A204.1 (cell line): ENCODE data around the gene CRAMP1.
"Not testable (repeated sequence)": the region's sequence is repeated elsewhere in the genome, so short reads cannot be mapped to it uniquely, and the experiment has no call there.

Source experiments
- FAIRE-seq: peaks from 2 replicates; lab custom pipeline; 2012; peaks lifted over from hg19 to GRCh38; lab: Jason Lieb, UNC

Gene CRAMP1, protein sequence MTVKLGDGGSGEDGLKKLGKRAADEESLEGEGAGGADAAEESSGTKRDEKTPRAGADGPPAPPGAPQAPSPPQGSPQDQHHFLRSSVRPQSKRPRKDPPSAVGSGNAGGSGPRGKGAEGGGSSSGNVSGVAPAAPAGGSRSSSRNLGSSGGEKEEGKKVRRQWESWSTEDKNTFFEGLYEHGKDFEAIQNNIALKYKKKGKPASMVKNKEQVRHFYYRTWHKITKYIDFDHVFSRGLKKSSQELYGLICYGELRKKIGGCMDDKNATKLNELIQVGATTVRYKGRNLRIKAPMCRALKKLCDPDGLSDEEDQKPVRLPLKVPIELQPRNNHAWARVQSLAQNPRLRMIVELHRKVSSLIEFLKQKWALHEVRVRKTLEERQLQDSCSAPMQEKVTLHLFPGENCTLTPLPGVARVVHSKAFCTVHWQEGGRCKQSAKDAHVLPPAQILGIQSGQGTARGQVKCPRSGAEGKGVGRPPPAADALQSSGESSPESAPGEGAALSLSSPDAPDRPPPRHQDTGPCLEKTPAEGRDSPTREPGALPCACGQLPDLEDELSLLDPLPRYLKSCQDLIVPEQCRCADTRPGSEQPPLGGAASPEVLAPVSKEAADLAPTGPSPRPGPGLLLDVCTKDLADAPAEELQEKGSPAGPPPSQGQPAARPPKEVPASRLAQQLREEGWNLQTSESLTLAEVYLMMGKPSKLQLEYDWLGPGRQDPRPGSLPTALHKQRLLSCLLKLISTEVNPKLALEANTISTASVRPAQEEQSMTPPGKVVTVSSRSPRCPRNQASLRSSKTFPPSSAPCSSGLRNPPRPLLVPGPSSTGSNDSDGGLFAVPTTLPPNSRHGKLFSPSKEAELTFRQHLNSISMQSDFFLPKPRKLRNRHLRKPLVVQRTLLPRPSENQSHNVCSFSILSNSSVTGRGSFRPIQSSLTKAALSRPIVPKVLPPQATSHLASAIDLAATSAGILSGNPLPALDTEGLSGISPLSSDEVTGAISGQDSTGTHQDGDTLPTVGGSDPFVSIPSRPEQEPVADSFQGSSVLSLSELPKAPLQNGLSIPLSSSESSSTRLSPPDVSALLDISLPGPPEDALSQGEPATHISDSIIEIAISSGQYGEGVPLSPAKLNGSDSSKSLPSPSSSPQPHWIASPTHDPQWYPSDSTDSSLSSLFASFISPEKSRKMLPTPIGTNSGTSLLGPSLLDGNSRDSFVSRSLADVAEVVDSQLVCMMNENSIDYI (N-terminal part only)

DNA sequence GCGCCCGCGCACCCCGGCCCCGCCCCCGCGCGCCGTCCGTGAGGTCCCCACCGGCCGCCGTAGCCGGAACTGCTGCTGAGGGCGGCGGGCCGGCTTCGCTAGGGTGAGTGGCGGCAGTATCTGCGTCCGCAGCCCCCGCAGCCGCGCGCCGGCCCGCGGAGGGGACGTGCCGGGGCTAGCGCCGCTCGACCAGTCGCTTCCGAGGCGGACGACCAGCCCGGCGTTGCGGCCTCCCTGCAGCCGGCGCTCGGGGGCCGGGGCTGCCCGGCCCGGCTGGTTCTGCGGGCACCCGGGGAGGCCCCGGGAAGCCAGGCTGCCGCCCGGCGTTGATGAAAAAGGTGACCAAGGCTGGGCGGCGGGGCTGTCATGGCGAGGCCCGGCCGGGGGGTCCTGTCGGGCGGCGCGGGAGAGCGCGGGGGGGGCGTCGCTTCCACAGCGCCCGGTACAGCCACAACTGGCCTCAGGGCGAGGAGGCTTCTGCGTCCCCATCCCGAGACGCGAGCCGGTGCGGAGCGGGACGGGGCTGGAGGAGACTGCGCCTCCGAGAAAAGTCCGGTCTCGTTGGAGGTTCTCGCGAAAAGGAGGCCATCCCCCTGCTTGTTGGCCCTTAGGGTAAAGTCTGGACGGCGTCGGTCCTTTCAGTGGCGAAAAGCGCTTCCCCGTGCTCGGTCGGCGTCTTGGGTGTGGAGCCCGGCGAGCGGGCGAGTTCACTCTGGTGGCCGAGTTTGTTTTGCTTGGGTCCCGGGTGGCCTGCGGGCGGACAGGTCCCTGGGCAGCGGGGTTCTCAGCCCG lies at the start of gene CRAMP1:
Gene CRAMP1 (plus strand): TSS at position 41 of the 792 bp plus-strand sequence. CDS start 2,280 bp downstream, outside the sequence.
- FAIRE-seq, result no peak

- FAIRE-seq, result no peak
These were observed 48.4 kb upstream of the CRAMP1 start for GRCh38 chr16:1563786-1564185.

DNA sequence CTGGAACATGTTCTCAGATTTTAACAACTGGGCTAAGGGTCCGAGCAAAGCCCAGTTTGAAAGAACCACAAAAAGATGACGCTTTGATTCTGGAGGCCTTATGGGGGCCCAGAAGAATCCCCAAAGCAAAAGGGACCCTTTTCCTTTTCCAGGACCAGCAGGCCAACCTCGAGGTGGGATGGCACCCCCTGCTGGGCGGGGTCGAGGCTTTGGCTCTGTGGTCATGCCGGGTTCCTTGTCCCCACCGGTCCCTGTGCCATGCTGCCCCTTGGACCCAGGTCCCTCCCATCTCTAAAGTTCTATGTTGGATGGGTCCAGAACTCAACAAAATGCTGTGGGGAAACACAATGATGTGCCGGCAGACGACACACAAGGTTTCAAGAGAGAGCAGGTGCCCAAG lies 47.8 kb upstream of the CRAMP1 start:
- FAIRE-seq, result no peak

GRCh38 chr16:1565083-1565805 lies 46.9 kb upstream of the CRAMP1 start:
- FAIRE-seq, result no peak

DNA sequence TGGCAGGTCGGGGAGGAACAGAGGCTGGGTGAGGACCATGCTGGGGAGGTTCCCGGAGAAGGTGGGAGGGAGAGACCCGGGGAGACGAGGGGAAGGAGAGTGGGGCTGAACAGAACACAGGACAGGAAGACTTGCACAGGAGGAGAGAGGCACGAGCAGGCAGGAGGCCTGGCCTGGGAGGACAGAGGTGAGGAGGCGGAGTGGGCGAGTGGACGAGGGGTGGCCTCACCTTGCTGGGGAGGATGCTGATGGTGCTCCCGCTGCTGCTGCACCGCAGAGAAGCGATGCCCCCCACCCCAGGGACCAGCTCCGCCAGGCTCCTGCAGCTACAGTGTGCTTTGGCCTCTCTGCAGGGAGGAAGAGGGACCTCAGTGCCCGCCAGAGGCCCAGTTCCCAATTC lies 44.2 kb upstream of the CRAMP1 start:
- FAIRE-seq, result no peak

DNA sequence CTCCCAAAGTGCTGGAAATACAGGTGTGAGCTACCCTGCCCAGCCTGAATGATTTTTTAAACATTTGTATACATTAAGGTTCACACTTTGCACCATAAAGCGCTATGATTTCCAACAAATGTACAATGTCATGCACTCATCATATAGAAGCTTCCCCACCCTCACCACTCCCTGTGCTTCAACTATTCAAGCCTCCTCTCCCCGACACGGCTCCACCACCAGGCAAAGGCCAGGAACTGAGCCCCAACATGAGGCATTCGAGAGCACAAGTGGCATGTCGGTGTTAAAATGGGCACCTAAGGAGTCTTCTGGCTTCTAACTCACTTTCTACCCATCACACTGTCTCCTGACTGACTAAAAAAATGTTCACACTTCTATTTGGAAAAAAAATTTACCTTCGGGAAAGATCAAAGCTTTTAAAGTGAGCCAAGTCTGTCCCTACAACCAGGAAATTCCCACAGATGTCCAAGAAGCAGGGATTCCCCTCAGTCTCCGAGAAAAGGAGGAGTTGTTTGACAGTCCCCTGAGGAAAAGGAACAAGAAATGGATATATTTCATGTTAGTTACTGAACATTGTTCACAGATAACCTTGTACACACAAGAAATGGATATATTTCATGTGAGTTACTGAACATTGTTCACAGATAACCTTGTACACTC lies 41.0 kb upstream of the CRAMP1 start:
- FAIRE-seq, result no peak

- FAIRE-seq, result no peak
These were observed 39.5 kb upstream of the CRAMP1 start for GRCh38 chr16:1572673-1573072.

- FAIRE-seq, result no peak
These were observed 38.9 kb upstream of the CRAMP1 start for GRCh38 chr16:1573301-1573700.

DNA sequence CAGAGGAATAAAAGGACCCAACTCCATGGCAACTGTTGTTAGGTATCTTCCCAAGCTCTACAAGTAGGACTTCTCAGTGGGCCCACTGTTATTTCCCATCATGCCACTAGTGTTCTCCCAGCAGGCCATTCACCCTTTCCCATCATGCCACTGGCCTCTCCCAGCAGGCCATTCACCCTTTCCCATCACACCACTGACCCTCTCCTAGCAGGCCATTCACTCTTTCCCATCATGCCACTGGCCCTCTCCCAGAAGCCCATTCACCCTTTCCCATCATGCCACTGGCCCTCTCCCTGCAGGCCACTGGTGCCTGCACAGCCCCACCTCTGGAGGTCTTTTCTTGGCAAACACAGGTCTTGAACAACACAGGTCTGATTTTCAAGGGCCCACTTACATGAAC lies 36.6 kb upstream of the CRAMP1 start:
- FAIRE-seq, result no peak

GRCh38 chr16:1579214-1579613 lies 32.9 kb upstream of the CRAMP1 start:
- FAIRE-seq, result no peak

DNA sequence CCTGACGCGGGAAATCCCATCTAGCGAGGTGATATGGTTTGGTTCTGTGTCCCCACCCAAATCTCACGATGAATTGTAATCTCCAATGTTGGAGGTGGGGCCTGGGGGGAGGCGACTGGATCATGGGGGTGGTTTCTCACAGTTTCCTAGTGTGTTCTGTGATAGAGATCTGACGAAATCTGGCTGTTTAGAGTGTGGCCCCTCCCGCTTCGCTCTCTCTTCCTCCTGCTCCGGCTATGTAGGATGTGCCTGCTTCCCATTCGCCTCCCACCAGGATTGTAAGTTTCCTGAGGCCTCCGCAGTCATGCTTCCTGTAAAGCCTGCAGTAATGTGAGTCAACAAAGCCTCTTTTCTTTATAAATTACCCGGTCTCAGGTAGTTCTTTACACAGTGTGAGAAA lies 31.9 kb upstream of the CRAMP1 start:
- no peak for FAIRE-seq

DNA sequence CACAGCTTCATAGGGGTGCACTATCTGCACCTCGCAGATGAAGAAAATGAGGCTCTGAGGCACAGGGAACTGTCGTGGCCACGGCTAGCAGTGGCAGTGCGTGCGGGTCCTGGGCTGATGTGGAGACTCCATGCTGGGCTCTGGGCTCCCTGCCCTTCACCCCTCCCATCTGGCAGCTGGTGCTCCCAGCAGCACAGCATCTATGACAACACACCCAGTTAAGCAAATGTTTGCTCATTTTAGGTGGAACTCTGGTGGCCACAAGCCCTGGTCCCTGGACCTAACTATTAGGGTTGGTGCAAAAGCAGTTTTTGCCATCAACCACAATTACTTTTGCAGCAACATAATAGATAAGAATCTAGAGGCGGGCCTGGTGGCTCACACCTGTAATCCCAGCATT lies 31.2 kb upstream of the CRAMP1 start:
- no peak for FAIRE-seq

DNA sequence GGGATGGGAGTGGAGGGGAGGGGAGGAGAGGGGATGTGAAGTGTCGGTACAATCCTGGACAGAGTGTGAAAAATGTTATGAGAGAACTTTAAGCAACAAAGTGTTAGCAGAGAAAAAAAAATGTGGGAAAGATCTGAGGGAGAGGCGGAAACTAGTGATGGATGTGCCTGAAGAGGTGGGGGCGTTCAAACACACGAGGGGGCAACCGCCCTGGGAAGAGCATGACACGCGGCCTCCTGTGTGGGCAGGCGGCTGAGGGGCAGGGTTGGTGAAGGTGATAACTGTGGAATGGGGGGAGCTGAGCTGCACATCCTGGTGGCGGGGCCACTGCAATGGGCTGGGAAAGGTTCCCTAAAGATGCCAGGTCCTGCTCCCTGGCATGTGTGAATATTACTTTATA lies 30.4 kb upstream of the CRAMP1 start:
- no peak for FAIRE-seq

GRCh38 chr16:1583180-1583579 lies 29.0 kb upstream of the CRAMP1 start:
- no peak for FAIRE-seq

- no peak for FAIRE-seq
These were observed 27.2 kb upstream of the CRAMP1 start for GRCh38 chr16:1584926-1585484.

GRCh38 chr16:1590366-1590765 lies 21.8 kb upstream of the CRAMP1 start:
- no peak for FAIRE-seq

DNA sequence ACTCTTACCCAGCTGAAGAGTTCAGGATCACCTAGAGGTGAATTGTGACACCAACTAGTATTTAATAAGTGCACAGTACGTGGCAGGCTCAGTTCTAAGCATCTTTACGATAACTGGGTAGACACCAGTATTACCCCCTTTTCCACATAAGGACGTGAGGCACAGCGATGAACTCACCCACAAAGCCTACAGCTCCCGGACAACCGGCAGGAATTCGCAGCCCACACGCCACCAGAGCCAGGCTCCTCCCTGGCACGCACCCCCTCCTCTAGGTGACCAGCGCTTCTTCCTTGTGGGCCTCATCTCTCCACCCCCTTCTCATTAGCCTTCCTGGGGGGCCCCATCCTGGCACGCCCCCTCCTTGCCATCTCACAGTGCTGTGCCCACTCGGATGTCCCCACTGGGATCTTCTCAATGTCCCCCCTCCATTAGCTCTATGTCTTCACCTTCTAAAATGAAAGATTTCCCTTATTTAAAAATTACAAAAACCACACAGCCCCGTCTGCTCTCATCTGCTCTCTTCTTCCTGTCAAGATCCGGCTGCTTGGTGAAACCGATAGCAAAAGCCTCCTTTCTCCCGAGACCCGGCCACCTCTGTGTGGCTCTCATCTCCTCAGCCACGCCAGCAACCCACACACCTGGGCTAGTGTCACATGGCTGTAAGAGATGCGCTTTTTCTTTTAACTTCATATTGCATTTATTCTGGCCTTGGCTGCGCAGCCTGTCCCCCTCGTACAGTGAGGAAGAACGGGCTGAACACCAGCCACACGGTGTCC lies 21.0 kb upstream of the CRAMP1 start:
- no peak for FAIRE-seq

DNA sequence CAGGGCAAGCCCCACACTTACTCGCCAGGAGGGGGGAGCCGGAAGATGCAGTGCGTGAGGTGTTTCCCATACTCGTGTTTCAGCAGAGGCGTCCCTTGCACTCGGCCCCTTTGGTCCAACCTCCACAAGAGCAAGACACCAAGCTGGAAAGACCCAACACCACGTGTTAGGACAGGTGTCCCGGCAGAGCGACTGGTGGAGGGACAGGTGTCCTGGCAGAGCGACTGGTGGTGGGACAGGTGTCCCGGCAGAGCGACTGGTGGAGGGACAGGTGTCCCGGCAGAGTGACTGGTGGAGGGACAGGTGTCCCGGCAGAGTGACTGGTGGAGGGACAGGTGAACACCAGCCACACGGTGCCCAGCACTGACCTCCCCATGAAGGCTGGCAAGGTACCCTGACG lies 19.7 kb upstream of the CRAMP1 start:
- FAIRE-seq, result no peak

GRCh38 chr16:1595511-1595910 lies 16.6 kb upstream of the CRAMP1 start:
- FAIRE-seq, result not testable (repeated sequence)
